ENCODE data around the gene TBX4. TPM values are rescaled to one million over a fixed set of nuclear protein-coding genes. Genes with fewer than 3 reads are reported as not detected.

Gene TBX4
- total RNA-seq, 4 donors from 2014 or later = 2.4 TPM; not detected in 3

DNA sequence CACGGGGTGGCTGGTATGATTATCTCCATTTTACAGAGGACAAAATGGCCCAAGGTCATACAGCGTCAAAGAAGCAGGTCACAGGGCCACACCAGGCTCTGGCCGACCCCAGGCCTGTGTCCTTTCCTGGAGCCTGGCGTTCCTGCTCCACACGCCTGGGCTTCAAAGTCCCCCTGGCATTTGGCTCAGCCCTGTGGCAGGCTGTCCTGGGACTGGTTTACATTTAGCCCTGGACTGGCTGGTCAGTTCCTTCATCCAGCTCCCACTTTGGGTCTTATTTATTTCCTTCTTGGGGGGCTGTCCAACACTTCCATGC is 37.3 kb upstream of the TBX4 start:
- no peak overlapping the region for H3K27ac ChIP-seq
- H3K4me3 ChIP-seq = no peak overlapping the region
- WGBS, 2 donors (ENCODE audit: low coverage in 1 of 2) = 78% methylated on average over 5 of the region's 5 CpGs; no CpG with 5 or more reads in 1 of the 2 donors
- intact Hi-C loops (cut with DNase I; ENCODE audit: low total_unique reads) = loop anchor here (5.0 to 10.0 kb wide), 3 partner anchors 137 to 890 kb away; partner anchors contain the start of gene APPBP2
- H3K36me3 ChIP-seq = no peaks in the 10 kb centered on the region
- H3K4me1 ChIP-seq = peaks cover 6 to 37% (median 31%) of the 10 kb centered on the region in 4 donors
- H3K9me3 ChIP-seq = no peaks in the 10 kb centered on the region
- TF ChIP-seq, protein P1, sequence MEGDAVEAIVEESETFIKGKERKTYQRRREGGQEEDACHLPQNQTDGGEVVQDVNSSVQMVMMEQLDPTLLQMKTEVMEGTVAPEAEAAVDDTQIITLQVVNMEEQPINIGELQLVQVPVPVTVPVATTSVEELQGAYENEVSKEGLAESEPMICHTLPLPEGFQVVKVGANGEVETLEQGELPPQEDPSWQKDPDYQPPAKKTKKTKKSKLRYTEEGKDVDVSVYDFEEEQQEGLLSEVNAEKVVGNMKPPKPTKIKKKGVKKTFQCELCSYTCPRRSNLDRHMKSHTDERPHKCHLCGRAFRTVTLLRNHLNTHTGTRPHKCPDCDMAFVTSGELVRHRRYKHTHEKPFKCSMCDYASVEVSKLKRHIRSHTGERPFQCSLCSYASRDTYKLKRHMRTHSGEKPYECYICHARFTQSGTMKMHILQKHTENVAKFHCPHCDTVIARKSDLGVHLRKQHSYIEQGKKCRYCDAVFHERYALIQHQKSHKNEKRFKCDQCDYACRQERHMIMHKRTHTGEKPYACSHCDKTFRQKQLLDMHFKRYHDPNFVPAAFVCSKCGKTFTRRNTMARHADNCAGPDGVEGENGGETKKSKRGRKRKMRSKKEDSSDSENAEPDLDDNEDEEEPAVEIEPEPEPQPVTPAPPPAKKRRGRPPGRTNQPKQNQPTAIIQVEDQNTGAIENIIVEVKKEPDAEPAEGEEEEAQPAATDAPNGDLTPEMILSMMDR (IDR thresholded peaks at IDR 0.05) = no peak
- TF ChIP-seq EP300 (IDR thresholded peaks at IDR 0.05; ENCODE audit: low read depth) = no peak
- no peak for TF ChIP-seq POLR2A (IDR thresholded peaks at IDR 0.05)
- TF ChIP-seq POLR2AphosphoS5 (IDR thresholded peaks at IDR 0.05) = no peak
- H3K27me3 ChIP-seq = peaks cover 43% of the 10 kb centered on the region
- in situ Hi-C loops (cut with MboI; ENCODE audit: low pct_ligation_motif_present in 1 of 4, low pct_unique_long_range_greater_than_20kb in 1 of 4, low sequenced_read_pairs in 3 of 4) = loop anchor here in 1 of 4 donors (25.0 kb wide), 1 partner anchor 422 kb away; no protein-coding TSS in a partner anchor
- DNase-seq = no peak

DNA sequence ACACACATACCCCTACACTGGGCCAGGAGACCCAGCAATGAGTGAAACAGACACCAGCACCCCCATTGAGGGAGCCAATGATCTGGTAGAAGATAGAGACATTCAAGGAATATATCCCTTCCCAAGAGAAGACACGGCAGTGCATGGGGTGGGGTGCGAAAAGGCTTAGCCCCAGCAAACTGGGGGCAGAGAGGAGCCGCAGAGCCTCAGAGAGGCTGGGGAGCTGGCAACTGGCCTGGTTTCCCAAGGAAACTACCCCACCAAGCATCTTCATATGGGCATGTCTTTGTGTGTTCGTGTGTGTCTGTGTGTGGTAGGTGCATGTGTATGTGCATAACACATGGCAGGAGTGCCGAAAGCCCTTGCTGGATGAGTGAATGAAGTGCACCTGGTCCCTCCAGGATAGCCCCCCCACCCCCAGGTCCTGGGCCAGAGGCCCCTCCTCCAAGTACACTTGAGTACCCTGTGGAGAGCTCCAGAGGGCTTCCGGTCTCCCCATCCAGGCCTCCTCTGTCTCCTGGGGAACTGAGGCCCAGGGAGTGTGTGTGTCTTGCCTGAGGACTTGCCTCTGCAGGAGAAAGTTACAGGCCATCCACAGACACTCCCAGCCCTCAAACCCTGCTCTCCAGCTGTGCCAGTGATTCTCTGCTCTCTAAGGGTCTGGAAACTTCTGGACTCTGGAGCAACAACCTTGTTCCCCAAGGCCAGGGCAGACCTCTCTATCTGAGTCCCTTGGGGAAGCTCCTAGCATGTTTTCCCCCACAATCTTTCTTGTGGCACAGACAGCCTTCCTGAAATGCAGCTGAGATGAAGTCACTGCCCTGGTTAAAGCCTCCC is 36.6 kb upstream of the TBX4 start:
- DNase-seq = no peak
- TF ChIP-seq POLR2AphosphoS5 (IDR thresholded peaks at IDR 0.05) = no peak
- TF ChIP-seq, protein P1 (IDR thresholded peaks at IDR 0.05) = no peak
- no peak for TF ChIP-seq POLR2A (IDR thresholded peaks at IDR 0.05)
- TF ChIP-seq EP300 (IDR thresholded peaks at IDR 0.05; ENCODE audit: low read depth) = no peak
- no peaks in the 10 kb centered on the region for H3K9me3 ChIP-seq
- intact Hi-C loops (cut with DNase I; ENCODE audit: low total_unique reads) = loop anchor here (5.0 to 10.0 kb wide), 3 partner anchors 137 to 891 kb away; partner anchors contain the start of gene APPBP2
- in situ Hi-C loops (cut with MboI; ENCODE audit: low pct_ligation_motif_present in 1 of 4, low pct_unique_long_range_greater_than_20kb in 1 of 4, low sequenced_read_pairs in 3 of 4) = loop anchor here in 1 of 4 donors (25.0 kb wide), 1 partner anchor 422 kb away; no protein-coding TSS in a partner anchor
- no peak overlapping the region for H3K4me3 ChIP-seq
- H3K4me1 ChIP-seq = peaks cover 6 to 30% (median 24%) of the 10 kb centered on the region in 4 donors
- 96% methylated on average over 6 of the region's 6 CpGs; no CpG with 5 or more reads in 1 of the 2 donors for WGBS, 2 donors (ENCODE audit: low coverage in 1 of 2)
- H3K36me3 ChIP-seq = no peaks in the 10 kb centered on the region
- no peak overlapping the region for H3K27ac ChIP-seq
- H3K27me3 ChIP-seq = peaks cover 43% of the 10 kb centered on the region

DNA sequence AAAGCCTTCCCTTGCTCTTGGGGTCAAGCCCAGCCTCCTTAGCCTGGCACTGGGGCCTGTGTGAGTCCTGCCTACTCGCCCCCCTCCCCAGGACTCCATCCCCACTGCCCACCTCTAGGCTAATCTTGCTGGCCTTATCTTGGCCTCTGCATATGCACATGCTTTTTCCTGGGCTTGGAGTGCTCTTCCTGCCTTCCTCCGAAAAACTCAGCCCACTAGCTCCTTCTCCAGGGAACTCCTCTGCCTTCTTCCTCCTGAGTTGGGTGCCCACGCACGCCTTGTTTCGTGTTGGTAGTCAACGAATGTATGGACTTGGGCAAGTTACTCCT is 36.0 kb upstream of the TBX4 start:
- Histone ChIP-seq H3K27ac (no peak overlapping the region), H3K9me3 (no peaks in the 10 kb centered on the region), H3K27me3 (peaks cover 43% of the 10 kb centered on the region), H3K36me3 (no peaks in the 10 kb centered on the region), H3K4me3 (no peak overlapping the region), H3K4me1 (peaks cover 6 to 24% (median 18%) of the 10 kb centered on the region in 4 donors)
- no peak for DNase-seq
- in situ Hi-C loops (cut with MboI; ENCODE audit: low pct_ligation_motif_present in 1 of 4, low pct_unique_long_range_greater_than_20kb in 1 of 4, low sequenced_read_pairs in 3 of 4) = loop anchor here in 1 of 4 donors (25.0 kb wide), 1 partner anchor 421 kb away; no protein-coding TSS in a partner anchor
- WGBS, 2 donors (ENCODE audit: low coverage in 1 of 2) = 68 to 88% methylated on average over 5 to 6 of the region's 6 CpGs
- TF ChIP-seq POLR2AphosphoS5 (IDR thresholded peaks at IDR 0.05) (no peak), EP300 (IDR thresholded peaks at IDR 0.05; ENCODE audit: low read depth) (no peak), POLR2A (IDR thresholded peaks at IDR 0.05) (no peak)
- TF ChIP-seq, protein P1 (IDR thresholded peaks at IDR 0.05) = no peak
- intact Hi-C loops (cut with DNase I; ENCODE audit: low total_unique reads) = loop anchor here (5.0 to 10.0 kb wide), 3 partner anchors 136 to 891 kb away; partner anchors contain the start of gene APPBP2

Data from transverse colon (tissue), 4 donors.